Activated CD8-positive, alpha-beta memory T cell treated with anti-CD3 and anti-CD28 coated beads for 4 hours (primary cell): ENCODE measurements around the gene ZFYVE26.

Experiments
- DNase-seq, 2 donors: peaks; one replicate each; pipeline ENCODE4 v3.0.0-alpha.2; 2020; ENCODE audit warnings: low read depth in 2 of 2

The ZFYVE26 gene

GRCh38 chr14:67815573-67816225, 691 bp downstream of the ZFYVE26 start:
- no peak for DNase-seq

- DNase-seq: no peak
These were observed 1.6 kb downstream of the ZFYVE26 start for GRCh38 chr14:67814821-67815220.

- no peak for DNase-seq
These were observed 10.1 kb downstream of the ZFYVE26 start for GRCh38 chr14:67806246-67806645.

- no peak for DNase-seq
These were observed 15.6 kb downstream of the ZFYVE26 start for GRCh38 chr14:67800743-67801142.

DNA sequence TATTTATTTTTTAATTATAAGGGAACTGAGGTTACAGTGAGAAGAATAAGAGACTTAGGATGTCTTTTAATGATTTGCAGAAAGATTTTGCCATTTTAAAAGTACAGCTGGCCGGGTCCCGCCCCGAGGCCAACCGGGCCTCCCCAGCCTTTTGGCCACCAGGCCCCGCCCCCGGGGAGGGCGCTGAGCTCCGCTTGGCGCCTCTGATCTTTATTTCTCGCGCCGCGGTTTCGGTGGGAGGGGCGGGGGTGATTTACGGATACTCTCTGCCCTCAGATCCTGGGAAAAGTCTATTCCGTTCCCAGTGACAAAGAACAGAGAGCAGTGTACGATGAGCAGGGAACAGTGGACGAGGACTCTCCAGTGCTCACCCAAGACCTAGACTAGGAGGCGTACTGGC, 17.7 kb downstream of the ZFYVE26 start:
- no peak for DNase-seq

DNA sequence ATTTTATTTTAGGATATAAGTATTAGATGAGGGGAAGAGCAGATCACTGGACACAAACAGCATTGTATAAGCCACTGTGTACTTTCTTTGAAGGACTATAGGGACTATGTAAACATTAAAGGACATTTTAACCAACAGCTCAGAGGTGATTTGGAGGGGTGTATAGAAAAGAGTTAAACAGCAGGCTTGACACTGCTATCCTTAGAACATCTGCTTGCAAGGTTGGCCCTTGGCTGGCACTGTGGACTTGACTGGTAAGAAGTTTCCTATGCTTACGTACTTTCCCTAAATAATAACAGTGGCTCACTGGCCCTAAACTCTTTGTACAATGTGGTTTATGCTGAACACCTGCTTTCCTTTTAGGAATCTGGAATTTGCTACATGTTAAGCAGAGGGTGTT, 28.7 kb downstream of the ZFYVE26 start:
- DNase-seq: no peak

GRCh38 chr14:67785270-67786109, 30.9 kb downstream of the ZFYVE26 start:
- no peak for DNase-seq

DNA sequence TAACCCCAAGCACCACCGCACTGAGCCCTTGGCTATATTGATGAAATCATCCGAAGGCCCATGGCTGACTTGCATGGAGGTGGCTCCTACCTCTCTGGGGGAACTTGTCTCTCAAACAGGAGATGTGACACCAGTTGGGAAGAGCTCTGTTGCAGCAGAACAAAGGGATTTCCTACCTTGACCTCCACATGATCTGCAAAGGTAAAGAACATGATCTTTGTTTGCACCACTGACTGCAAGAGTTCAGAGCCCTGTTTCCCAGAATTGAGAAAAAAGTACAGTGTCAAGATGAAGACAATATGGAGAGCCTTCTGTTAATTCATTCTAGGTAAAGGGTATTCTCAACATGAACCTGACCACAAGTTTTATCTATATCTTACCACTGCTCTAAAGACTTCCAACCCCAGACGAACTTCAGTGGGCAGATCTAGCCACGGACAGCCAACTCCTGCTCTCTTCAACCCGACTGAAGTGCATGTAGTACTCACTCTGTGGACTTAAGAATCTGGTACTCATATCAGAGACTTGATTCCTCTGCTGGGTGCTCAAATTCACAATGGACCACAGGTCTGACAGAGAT, 32.1 kb downstream of the ZFYVE26 start:
- DNase-seq: no peak

- no peak for DNase-seq
These were observed 34.3 kb downstream of the ZFYVE26 start for GRCh38 chr14:67782090-67782489.

DNA sequence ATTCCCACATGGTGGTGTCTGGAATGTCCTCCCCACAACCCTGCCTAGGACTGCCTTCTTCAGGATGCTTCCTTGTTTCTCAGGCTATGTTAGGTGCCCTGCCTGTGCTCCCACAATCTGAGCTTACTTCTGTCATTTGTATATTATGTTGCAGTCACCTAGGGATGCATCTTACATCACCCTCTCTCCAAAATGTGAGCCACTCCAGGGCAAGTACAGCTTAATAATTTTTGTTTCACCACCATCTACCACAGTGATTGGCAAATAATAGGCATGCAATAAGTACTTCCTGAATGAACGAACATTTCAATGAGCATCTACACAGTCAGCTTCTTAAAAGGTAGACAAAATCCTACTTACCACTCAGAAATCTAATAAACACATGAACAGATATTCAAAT, 37.6 kb downstream of the ZFYVE26 start:
- no peak for DNase-seq

DNA sequence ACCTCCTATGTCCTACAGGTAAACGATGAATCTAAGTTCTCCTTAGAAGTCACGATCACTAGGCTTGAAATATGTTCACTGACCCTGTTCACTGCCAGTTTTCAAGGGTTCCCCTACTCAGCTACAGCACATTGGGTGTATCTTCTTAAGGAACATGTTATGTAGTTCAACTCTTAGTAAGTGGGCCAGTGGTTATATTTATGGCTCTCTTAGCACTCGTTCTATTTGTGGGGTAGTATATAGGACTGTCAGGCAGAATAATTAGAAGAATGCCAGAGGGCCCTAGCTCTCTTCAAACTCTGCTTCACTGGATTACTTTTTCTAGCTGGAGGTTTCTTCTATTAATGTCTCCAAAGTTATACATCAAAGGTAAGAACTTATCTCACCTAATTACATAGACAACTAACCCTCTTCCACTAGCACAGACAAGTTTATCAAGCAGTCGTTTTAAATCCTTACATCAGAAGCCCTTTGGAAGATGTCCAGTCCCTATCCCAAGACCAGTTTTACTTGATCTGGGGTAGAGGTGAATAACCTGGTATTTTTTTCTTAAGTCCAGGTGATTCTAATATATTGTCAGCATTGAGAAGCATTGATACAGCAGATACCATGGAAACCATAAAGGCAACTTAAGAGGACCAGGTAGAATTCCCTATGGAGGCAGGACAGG, 39.6 kb downstream of the ZFYVE26 start:
- no peak for DNase-seq

- DNase-seq: no peak
These were observed 42.5 kb downstream of the ZFYVE26 start for GRCh38 chr14:67773844-67774377.

- DNase-seq: no peak
These were observed 48.2 kb downstream of the ZFYVE26 start for GRCh38 chr14:67768219-67768618.

DNA sequence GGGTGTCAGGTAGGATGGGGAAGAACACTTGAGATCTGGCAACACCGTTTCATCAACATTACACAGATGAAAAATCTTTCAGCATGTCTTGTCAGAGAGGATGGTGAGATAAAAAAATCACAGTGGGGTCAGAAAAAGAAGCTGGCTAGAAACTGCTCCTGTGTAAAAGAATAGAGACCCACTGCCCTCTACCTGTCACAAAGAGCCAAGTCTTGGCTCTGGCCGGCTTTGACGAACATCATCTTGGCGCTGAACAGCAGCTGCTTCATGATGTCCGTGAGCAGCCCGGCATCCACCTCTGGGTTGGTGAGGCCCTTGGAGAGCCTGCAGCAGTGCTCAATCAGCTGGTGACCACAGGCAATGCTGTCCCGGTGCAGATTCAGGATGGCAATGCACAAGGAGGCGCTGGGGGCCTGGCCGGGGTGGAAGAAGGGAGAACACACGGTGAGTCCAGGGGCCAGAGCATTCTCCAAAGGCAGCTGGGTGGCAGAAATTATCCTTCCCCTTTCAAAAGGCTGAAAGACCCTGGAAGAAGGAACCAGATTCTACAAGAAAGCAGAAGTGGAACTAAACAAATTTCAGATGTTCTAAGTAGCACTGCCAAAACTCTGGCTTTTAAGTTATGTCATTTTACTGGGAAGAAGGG, 50.2 kb downstream of the ZFYVE26 start:
- DNase-seq: no peak

DNA sequence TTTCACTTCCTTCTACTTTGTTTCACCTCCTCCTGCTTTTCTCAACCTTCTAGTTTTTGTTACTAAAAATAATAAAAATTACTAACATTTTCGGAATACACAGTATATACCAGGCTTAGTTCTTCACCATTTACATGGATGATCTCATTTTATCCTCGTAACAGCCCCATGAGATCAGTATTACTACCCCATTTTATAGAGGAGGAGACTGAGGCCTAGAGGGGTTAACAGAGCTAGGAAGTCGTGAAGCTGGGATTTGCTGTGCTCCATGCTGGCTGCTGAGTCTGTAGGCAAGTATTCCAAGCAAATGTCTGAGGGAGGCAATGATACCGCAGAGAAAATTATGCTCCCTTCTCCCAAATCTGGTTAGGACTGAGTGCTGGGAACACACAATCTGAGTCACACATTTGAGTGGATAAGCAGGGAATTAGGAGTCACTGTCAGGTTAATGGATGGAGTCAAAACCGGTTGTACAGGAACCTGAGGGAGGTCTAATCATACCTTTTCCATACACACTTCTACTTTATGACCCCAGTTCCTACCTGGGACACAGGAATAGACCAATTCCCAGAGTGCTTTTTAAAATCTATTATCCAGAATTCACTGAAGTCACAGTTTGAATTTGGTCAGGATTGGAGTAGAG, 51.1 kb downstream of the ZFYVE26 start:
- no peak for DNase-seq

DNA sequence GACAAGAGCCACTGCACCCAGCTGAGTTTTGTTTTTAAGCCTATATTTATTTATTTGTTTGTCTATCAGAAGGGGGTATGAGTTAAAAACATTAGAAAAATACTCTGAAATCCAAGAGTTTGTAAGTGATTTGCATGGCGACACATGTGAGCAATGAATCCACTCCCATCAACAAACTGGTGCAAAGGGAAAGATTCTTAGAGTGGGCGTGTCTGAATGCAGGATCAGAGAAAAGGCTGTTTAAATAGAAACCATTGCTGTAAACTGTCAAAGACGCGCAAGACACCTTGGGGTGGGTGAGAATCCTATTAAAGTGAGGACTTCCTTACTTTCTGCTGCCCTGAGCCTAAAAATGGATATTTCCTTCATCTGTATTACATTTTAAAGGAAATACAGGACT, 51.9 kb downstream of the ZFYVE26 start:
- DNase-seq: no peak

- DNase-seq: no peak
These were observed 53.1 kb downstream of the ZFYVE26 start for GRCh38 chr14:67763158-67763822.

- DNase-seq: no peak
These were observed 54.3 kb downstream of the ZFYVE26 start for GRCh38 chr14:67762051-67762450.

GRCh38 chr14:67759916-67760315, 56.5 kb downstream of the ZFYVE26 start:
- DNase-seq: no peak

GRCh38 chr14:67757175-67757574, 59.2 kb downstream of the ZFYVE26 start:
- no peak for DNase-seq

GRCh38 chr14:67756496-67756895, 59.9 kb downstream of the ZFYVE26 start:
- DNase-seq: no peak
